Retinal pigment epithelial cell (primary cell): ENCODE data around the gene VENTX.

ENCODE experiments used
- DNase-seq: peaks from one replicate; pipeline ENCODE4 v3.0.0-alpha.2; 2010; ENCODE audit warnings: low read depth
- H3K4me3 ChIP-seq: 2 replicates; pipeline ENCODE4 v1.5.1; 2011; ENCODE audit warnings: mild to moderate bottlenecking, low read length, control low read depth, moderate library complexity
- CTCF ChIP-seq: conservative IDR thresholded peaks from 2 replicates; pipeline ENCODE4 v1.5.1; 2011; ENCODE audit warnings: low read depth, low read length, control low read depth, inconsistent platforms

VENTX gene

GRCh38 chr10:133237588-133238465 is at the start of gene VENTX:
TSS of gene VENTX (plus strand) at chr10:133237855. CDS start at chr10:133237915, 60 bp downstream.
- DNase-seq = no peak
- H3K4me3 ChIP-seq = no peak within 1 kb of the TSS

GRCh38 chr10:133187906-133188681 is 49.6 kb upstream of the VENTX start:
- no peak overlapping the region for H3K4me3 ChIP-seq
- DNase-seq = no peak
- no peak for TF ChIP-seq CTCF

More at GRCh38 chr10:133237588-133238465, at the start of gene VENTX:
- no peak for TF ChIP-seq CTCF

GRCh38 chr10:133189256-133189655 is 48.4 kb upstream of the VENTX start:
- no peak for TF ChIP-seq CTCF
- H3K4me3 ChIP-seq = no peak overlapping the region
- DNase-seq = no peak

- no peak for DNase-seq
- no peak overlapping the region for H3K4me3 ChIP-seq
- TF ChIP-seq CTCF = no peak
Observed at GRCh38 chr10:133189726-133190125, 47.9 kb upstream of the VENTX start.

GRCh38 chr10:133190225-133190624 is 47.4 kb upstream of the VENTX start:
- no peak for TF ChIP-seq CTCF
- no peak overlapping the region for H3K4me3 ChIP-seq
- DNase-seq = no peak

- no peak for TF ChIP-seq CTCF
- no peak for DNase-seq
- no peak overlapping the region for H3K4me3 ChIP-seq
Observed at GRCh38 chr10:133191651-133192050, 46.0 kb upstream of the VENTX start.
